Osteocyte (in vitro differentiated cells): ENCODE measurements around the gene NTNG1. TPM values are rescaled to one million over a fixed set of nuclear protein-coding genes. Genes with fewer than 3 reads are reported as not detected.
A peak's percentile ranks its signal among the peaks of the same experiment; 100 is the strongest.

ENCODE experiments used
- DNase-seq: peaks from one replicate; pipeline ENCODE4 v3.0.0; 2021; ENCODE audit warnings: mixed read lengths; ENCODE audit not compliant: unreplicated experiment; ENCODE audit errors: extremely low spot score
- H3K27ac Mint-ChIP-seq: one replicate; pipeline ENCODE4 v1.8.0; 2021; ENCODE audit warnings: mild to moderate bottlenecking, mixed read lengths; ENCODE audit not compliant: unreplicated experiment
- H3K27me3 Mint-ChIP-seq: one replicate; pipeline ENCODE4 v1.8.0; 2021; ENCODE audit warnings: mixed read lengths; ENCODE audit not compliant: unreplicated experiment
- H3K36me3 Mint-ChIP-seq: one replicate; pipeline ENCODE4 v1.8.0; 2021; ENCODE audit warnings: mixed read lengths; ENCODE audit not compliant: unreplicated experiment
- H3K4me1 Mint-ChIP-seq: one replicate; pipeline ENCODE4 v1.8.0; 2021; ENCODE audit warnings: mixed read lengths; ENCODE audit not compliant: unreplicated experiment
- H3K4me3 Mint-ChIP-seq: one replicate; pipeline ENCODE4 v1.8.0; 2021; ENCODE audit warnings: mild to moderate bottlenecking, moderate library complexity, mixed read lengths; ENCODE audit not compliant: unreplicated experiment
- H3K9me3 Mint-ChIP-seq: one replicate; pipeline ENCODE4 v1.8.0; 2021; ENCODE audit warnings: mixed read lengths; ENCODE audit not compliant: unreplicated experiment
- CTCF ChIP-seq: fragments of 200-600 bp; sonication (generic); IDR thresholded peaks from 2 replicates; pipeline ENCODE4 v1.5.0; 2021; ENCODE audit warnings: antibody characterized with exemption, mild to moderate bottlenecking, moderate library complexity
- total RNA-seq: library from RNA; stranded (reverse); gene quantifications from 2 replicates; pipeline ENCODE4 v1.2.1, GENCODE V29; 2021

Gene NTNG1
- total RNA-seq, 1 donor from 2014 or later: not detected

GRCh38 chr1:107525145-107525544 is 384.3 kb downstream of the NTNG1 start:
- TF ChIP-seq CTCF: no peak
- Mint-ChIP-seq H3K27me3 (no peaks in the 10 kb centered on the region), H3K9me3 (no peaks in the 10 kb centered on the region), H3K4me3 (no peak overlapping the region), H3K4me1 (no peaks in the 10 kb centered on the region), H3K36me3 (no peaks in the 10 kb centered on the region), H3K27ac (no peak overlapping the region)
- DNase-seq: no peak

- no peak overlapping the region for H3K27ac Mint-ChIP-seq
- H3K4me1 Mint-ChIP-seq: no peaks in the 10 kb centered on the region
- H3K9me3 Mint-ChIP-seq: no peaks in the 10 kb centered on the region
- no peak overlapping the region for H3K4me3 Mint-ChIP-seq
- no peak for TF ChIP-seq CTCF
- no peaks in the 10 kb centered on the region for H3K27me3 Mint-ChIP-seq
- no peak for DNase-seq
- no peaks in the 10 kb centered on the region for H3K36me3 Mint-ChIP-seq
Observed at GRCh38 chr1:107525961-107526360, 385.1 kb downstream of the NTNG1 start.

- no peak for DNase-seq
- Mint-ChIP-seq H3K4me1 (no peaks in the 10 kb centered on the region), H3K27ac (no peak overlapping the region), H3K27me3 (no peaks in the 10 kb centered on the region), H3K36me3 (no peaks in the 10 kb centered on the region), H3K4me3 (no peak overlapping the region), H3K9me3 (no peaks in the 10 kb centered on the region)
- TF ChIP-seq CTCF: no peak
Observed at GRCh38 chr1:107526524-107527198, 385.8 kb downstream of the NTNG1 start.

GRCh38 chr1:107529511-107530149 is 388.8 kb downstream of the NTNG1 start:
- DNase-seq: no peak
- H3K9me3 Mint-ChIP-seq: no peaks in the 10 kb centered on the region
- H3K4me3 Mint-ChIP-seq: no peak overlapping the region
- no peak overlapping the region for H3K27ac Mint-ChIP-seq
- TF ChIP-seq CTCF: peak; percentile 67
- H3K4me1 Mint-ChIP-seq: no peaks in the 10 kb centered on the region
- H3K36me3 Mint-ChIP-seq: no peaks in the 10 kb centered on the region
- no peaks in the 10 kb centered on the region for H3K27me3 Mint-ChIP-seq

GRCh38 chr1:107530543-107530942 is 389.7 kb downstream of the NTNG1 start:
- Mint-ChIP-seq H3K36me3 (no peaks in the 10 kb centered on the region), H3K4me3 (no peak overlapping the region), H3K4me1 (no peaks in the 10 kb centered on the region), H3K27me3 (no peaks in the 10 kb centered on the region), H3K27ac (no peak overlapping the region), H3K9me3 (no peaks in the 10 kb centered on the region)
- no peak for DNase-seq
- TF ChIP-seq CTCF: no peak
